MM.1S (cell line): ENCODE results near the gene EIF2D.

Experiments used
- EZH2phosphoT487 ChIP-seq: fragments of 300-600 bp; sonication (generic); IDR thresholded peaks from 2 replicates; pipeline ENCODE4 v1.6.1; 2018; ENCODE audit warnings: antibody characterized with exemption, low read length
- TF ChIP-seq, protein P1 (sequence below): fragments of 300-600 bp; sonication (generic); IDR thresholded peaks from 2 replicates; pipeline ENCODE4 v1.5.1; 2016; ENCODE audit warnings: antibody characterized with exemption, low read length, mixed read lengths

GRCh38 chr1:206646504-206646903 is 34.2 kb upstream of the EIF2D start:
- TF ChIP-seq, protein P1, sequence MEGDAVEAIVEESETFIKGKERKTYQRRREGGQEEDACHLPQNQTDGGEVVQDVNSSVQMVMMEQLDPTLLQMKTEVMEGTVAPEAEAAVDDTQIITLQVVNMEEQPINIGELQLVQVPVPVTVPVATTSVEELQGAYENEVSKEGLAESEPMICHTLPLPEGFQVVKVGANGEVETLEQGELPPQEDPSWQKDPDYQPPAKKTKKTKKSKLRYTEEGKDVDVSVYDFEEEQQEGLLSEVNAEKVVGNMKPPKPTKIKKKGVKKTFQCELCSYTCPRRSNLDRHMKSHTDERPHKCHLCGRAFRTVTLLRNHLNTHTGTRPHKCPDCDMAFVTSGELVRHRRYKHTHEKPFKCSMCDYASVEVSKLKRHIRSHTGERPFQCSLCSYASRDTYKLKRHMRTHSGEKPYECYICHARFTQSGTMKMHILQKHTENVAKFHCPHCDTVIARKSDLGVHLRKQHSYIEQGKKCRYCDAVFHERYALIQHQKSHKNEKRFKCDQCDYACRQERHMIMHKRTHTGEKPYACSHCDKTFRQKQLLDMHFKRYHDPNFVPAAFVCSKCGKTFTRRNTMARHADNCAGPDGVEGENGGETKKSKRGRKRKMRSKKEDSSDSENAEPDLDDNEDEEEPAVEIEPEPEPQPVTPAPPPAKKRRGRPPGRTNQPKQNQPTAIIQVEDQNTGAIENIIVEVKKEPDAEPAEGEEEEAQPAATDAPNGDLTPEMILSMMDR: no peak
- no peak for TF ChIP-seq EZH2phosphoT487
